IMR-90 (cell line): Measurements from ENCODE around the gene PHPT1.

Experiments
- BHLHE40 ChIP-seq: fragments of 150-350 bp; IDR thresholded peaks from 2 replicates; pipeline ENCODE4 v1.6.1; 2016; ENCODE audit warnings: mild to moderate bottlenecking, low read depth, low read length
- CEBPB ChIP-seq: IDR thresholded peaks from 2 replicates; pipeline ENCODE4 v1.6.1; 2012; ENCODE audit warnings: low read depth, low read length, improper control_type of control experiment
- CHD1 ChIP-seq: IDR thresholded peaks from 2 replicates; pipeline ENCODE4 v1.6.1; 2012; ENCODE audit warnings: low read depth, low read length, improper control_type of control experiment
- CTCF ChIP-seq: conservative IDR thresholded peaks from 2 replicates; pipeline ENCODE4 v1.5.1; 2012; ENCODE audit warnings: mild to moderate bottlenecking, low read depth, low read length, improper control_type of control experiment
- FOS ChIP-seq: fragments of 150-350 bp; IDR thresholded peaks from 2 replicates; pipeline ENCODE4 v1.6.1; 2016; ENCODE audit warnings: low read depth, low read length
- MAZ ChIP-seq: IDR thresholded peaks from 2 replicates; pipeline ENCODE4 v1.6.1; 2012; ENCODE audit warnings: low read depth, mild to moderate bottlenecking, low read length, improper control_type of control experiment, moderate library complexity, borderline replicate concordance
- MXI1 ChIP-seq: IDR thresholded peaks from 2 replicates; pipeline ENCODE4 v1.6.1; 2012; ENCODE audit warnings: low read depth, mild to moderate bottlenecking, low read length, moderate library complexity, borderline replicate concordance
- NFE2L2 ChIP-seq: fragments of 150-350 bp; IDR thresholded peaks from 2 replicates; pipeline ENCODE4 v1.6.1; 2016; ENCODE audit warnings: low read depth, mild to moderate bottlenecking, low read length
- POLR2A ChIP-seq: IDR thresholded peaks from 2 replicates; pipeline ENCODE4 v1.6.1; 2012; ENCODE audit warnings: mild to moderate bottlenecking, low read depth, low read length
- RAD21 ChIP-seq: IDR thresholded peaks from 2 replicates; pipeline ENCODE4 v1.6.1; 2012; ENCODE audit warnings: low read length, improper control_type of control experiment
- RFX5 ChIP-seq: IDR thresholded peaks from 2 replicates; pipeline ENCODE4 v1.8.0; 2012; ENCODE audit warnings: low read depth, mild to moderate bottlenecking, low read length, moderate library complexity
- SMC3 ChIP-seq: fragments of 150-350 bp; IDR thresholded peaks from 2 replicates; pipeline ENCODE4 v1.6.1; 2016; ENCODE audit warnings: low read depth, mild to moderate bottlenecking, antibody characterized with exemption, low read length, moderate library complexity
- TF ChIP-seq, protein P1 (sequence below): fragments of 150-350 bp; IDR thresholded peaks from 2 replicates; pipeline ENCODE4 v1.6.1; 2016; ENCODE audit warnings: low read depth, mild to moderate bottlenecking, low read length, moderate library complexity, borderline replicate concordance
- TF ChIP-seq, protein P2 (sequence below): fragments of 150-350 bp; IDR thresholded peaks from 2 replicates; pipeline ENCODE4 v1.6.1; 2017; ENCODE audit warnings: mild to moderate bottlenecking, antibody characterized with exemption, low read length, low read depth

DNA sequence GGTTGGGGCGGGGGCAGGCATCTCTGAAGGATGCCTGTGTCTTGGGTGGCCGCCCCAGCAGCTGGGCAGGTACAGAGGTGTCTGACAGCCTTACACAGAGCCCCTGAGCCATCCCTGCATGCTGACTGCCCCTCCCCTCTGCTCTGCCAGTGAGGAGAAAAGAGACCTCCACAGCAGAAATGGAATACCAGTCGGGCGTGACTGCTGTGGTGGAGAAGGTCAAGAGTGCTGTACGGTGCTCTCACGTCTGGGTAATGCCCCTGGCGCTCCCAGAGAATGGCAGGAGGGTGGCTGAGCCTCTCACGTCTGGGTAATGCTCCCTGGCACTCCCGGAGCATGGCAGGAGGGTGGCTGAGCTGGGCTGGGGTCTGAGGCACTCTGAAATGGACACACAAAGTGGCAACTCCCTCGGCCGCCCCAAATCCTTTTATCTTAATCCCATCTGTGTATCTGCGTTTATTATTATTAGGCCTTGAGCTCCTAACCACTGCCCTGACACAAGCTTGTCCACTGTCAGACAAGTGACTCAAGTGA, 43.9 kb upstream of the PHPT1 start:
- TF ChIP-seq MXI1: no peak
- TF ChIP-seq CTCF: no peak
- TF ChIP-seq POLR2A: no peak
- no peak for TF ChIP-seq BHLHE40
- TF ChIP-seq SMC3: no peak
- no peak for TF ChIP-seq CEBPB
- TF ChIP-seq MAZ: no peak
- TF ChIP-seq, protein P1, sequence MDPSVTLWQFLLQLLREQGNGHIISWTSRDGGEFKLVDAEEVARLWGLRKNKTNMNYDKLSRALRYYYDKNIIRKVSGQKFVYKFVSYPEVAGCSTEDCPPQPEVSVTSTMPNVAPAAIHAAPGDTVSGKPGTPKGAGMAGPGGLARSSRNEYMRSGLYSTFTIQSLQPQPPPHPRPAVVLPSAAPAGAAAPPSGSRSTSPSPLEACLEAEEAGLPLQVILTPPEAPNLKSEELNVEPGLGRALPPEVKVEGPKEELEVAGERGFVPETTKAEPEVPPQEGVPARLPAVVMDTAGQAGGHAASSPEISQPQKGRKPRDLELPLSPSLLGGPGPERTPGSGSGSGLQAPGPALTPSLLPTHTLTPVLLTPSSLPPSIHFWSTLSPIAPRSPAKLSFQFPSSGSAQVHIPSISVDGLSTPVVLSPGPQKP: no peak
- TF ChIP-seq FOS: no peak
- no peak for TF ChIP-seq RFX5
- no peak for TF ChIP-seq NFE2L2
- TF ChIP-seq, protein P2, sequence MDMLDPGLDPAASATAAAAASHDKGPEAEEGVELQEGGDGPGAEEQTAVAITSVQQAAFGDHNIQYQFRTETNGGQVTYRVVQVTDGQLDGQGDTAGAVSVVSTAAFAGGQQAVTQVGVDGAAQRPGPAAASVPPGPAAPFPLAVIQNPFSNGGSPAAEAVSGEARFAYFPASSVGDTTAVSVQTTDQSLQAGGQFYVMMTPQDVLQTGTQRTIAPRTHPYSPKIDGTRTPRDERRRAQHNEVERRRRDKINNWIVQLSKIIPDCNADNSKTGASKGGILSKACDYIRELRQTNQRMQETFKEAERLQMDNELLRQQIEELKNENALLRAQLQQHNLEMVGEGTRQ: no peak
- no peak for TF ChIP-seq CHD1
- no peak for TF ChIP-seq RAD21
